Right lobe of liver (tissue), 4 donors: Measurements from ENCODE around the gene DTL.

Experiments
- CTCF ChIP-seq, 4 donors: fragments of 200-600 bp in 3 of 4; fragments of 450-650 bp in 1 of 4; IDR thresholded peaks; one replicate each; pipeline versions ENCODE4 v1.5.1 to v1.8.0; 2016 to 2022; ENCODE audit warnings: antibody characterized with exemption in 4 of 4, mild to moderate bottlenecking in 2 of 4
- POLR2A ChIP-seq: fragments of 450-650 bp; IDR thresholded peaks from one replicate; pipeline ENCODE4 v1.6.1; 2017; ENCODE audit warnings: antibody characterized with exemption, mild to moderate bottlenecking
- donor health status: DM: no; HTN: no; CAD: no.
- donor health status: DM: no; HTN: no; CAD: no.
- donor health status: DM: no; HTN: yes; CAD: no.

GRCh38 chr1:212040629-212041412 is 5.3 kb downstream of the DTL start:
- no peak for TF ChIP-seq CTCF (IDR thresholded peaks at IDR 0.05)
- TF ChIP-seq POLR2A, result no peak
